Measurements from ENCODE around the gene POU3F2. TPM values are rescaled to one million over a fixed set of nuclear protein-coding genes. Genes with fewer than 3 reads are reported as not detected.

POU3F2 gene
- polyA plus RNA-seq, 1 of the 3 experiments (the other 2 are of a cell fraction) = 1.0 TPM

- TF ChIP-seq REST (IDR thresholded peaks at IDR 0.05; ENCODE audit: low read depth, low read length) (no peak), RCOR1 (IDR thresholded peaks at IDR 0.05; ENCODE audit: low read length) (no peak), GABPA (IDR thresholded peaks at IDR 0.05; ENCODE audit: low read depth) (no peak), NRF1 (IDR thresholded peaks at IDR 0.05; ENCODE audit: low read depth, low read length) (peak; percentile 39; the same call in 1 of the 2 replicates), FOXJ3 (CRISPR knock-in tag; IDR thresholded peaks at IDR 0.05) (no peak), USF2 (IDR thresholded peaks at IDR 0.05; ENCODE audit: borderline replicate concordance, low read depth, low read length) (no peak), NFIC (IDR thresholded peaks at IDR 0.05; ENCODE audit: borderline replicate concordance) (peak; percentile 28; the same call in 1 of the 2 replicates), SMC3 (IDR thresholded peaks at IDR 0.05; ENCODE audit: low read depth, low read length) (no peak), FOSL2 (IDR thresholded peaks at IDR 0.05; ENCODE audit: borderline replicate concordance, low read depth) (peak; percentile 10; the same call in 1 of the 2 replicates)
Measured at GRCh38 chr6:98832284-98833056, 1.9 kb upstream of the POU3F2 start (continued).

- 0% methylated on average over 3 of the region's 26 CpGs for WGBS (ENCODE audit: low lambda C conversion rate)
- TF ChIP-seq FOXJ3 (CRISPR knock-in tag; IDR thresholded peaks at IDR 0.05) (no peak), PBX3 (IDR thresholded peaks at IDR 0.05) (no peak), NRF1 (IDR thresholded peaks at IDR 0.05; ENCODE audit: low read depth, low read length) (no peak), USF2 (IDR thresholded peaks at IDR 0.05; ENCODE audit: borderline replicate concordance, low read depth, low read length) (no peak), GABPA (IDR thresholded peaks at IDR 0.05; ENCODE audit: low read depth) (no peak), TAF1 (IDR thresholded peaks at IDR 0.05; ENCODE audit: borderline replicate concordance, low read depth, low read length) (no peak), JUND (IDR thresholded peaks at IDR 0.05) (no peak), RXRA (IDR thresholded peaks at IDR 0.05; ENCODE audit: borderline replicate concordance, low read depth) (no peak), SIN3A (IDR thresholded peaks at IDR 0.05; ENCODE audit: borderline replicate concordance, low read depth, low read length) (no peak), ELF1 (IDR thresholded peaks at IDR 0.05) (no peak), MEF2A (IDR thresholded peaks at IDR 0.05; ENCODE audit: borderline replicate concordance, low read depth) (no peak), POLR2AphosphoS5 (IDR thresholded peaks at IDR 0.05; ENCODE audit: low read depth, low read length) (no peak), EP300 (IDR thresholded peaks at IDR 0.05; ENCODE audit: borderline replicate concordance in 1 of 2, low read depth in 1 of 2, low read length in 1 of 2) (peak in 1 of 2 experiments; percentile 2; a peak in 1 of 4 replicates), RCOR1 (IDR thresholded peaks at IDR 0.05; ENCODE audit: low read length) (no peak), RAD21 (IDR thresholded peaks at IDR 0.05; ENCODE audit: low read length) (peak; percentile 32; the same call in 1 of the 2 replicates), NFIC (IDR thresholded peaks at IDR 0.05; ENCODE audit: borderline replicate concordance) (no peak), YY1 (IDR thresholded peaks at IDR 0.05; ENCODE audit: low read depth) (no peak), FOXM1 (IDR thresholded peaks at IDR 0.05; ENCODE audit: low read depth) (no peak), MAX (IDR thresholded peaks at IDR 0.05; ENCODE audit: low read depth) (no peak), CHD2 (IDR thresholded peaks at IDR 0.05; ENCODE audit: low read length, partially characterized antibody) (no peak), MXI1 (IDR thresholded peaks at IDR 0.05; ENCODE audit: low read depth, low read length) (peak; percentile 52; the same call in 1 of the 2 replicates)
Measured at GRCh38 chr6:98833057-98833306, 1.4 kb upstream of the POU3F2 start.

More at GRCh38 chr6:98833057-98833306, 1.4 kb upstream of the POU3F2 start:
- Histone ChIP-seq H3K4me2 (peak overlapping the region; percentile 91), H3F3A (replicated peaks; ENCODE audit: insufficient read depth) (peaks cover 26% of the 10 kb centered on the region), H3K79me2 (ENCODE audit: insufficient read depth) (peaks cover 10% of the 10 kb centered on the region), H3K4me3 (ENCODE audit: low read depth in 2 of 2, low read length in 1 of 2) (peak overlapping the region; percentile 60 to 69), H3K27me3 (ENCODE audit: insufficient read depth) (no peaks in the 10 kb centered on the region), H3K9ac (peak overlapping the region; percentile 50; the same call in 1 of the 2 replicates), H3K9me2 (no peaks in the 10 kb centered on the region), H3K9me3 (no peaks in the 10 kb centered on the region), H3K4me1 (ENCODE audit: control insufficient read depth in 1 of 2, insufficient read depth in 2 of 2, low read depth in 1 of 2, low read length in 1 of 2) (peaks cover 0 to 35% of the 10 kb centered on the region in 2 experiments; a peak in 2 of 4 replicates), H3K27ac (ENCODE audit: low read depth in 2 of 2, low read length in 1 of 2) (peak overlapping the region in 1 of 2 experiments; percentile 84; a peak in 2 of 4 replicates), H4K20me1 (ENCODE audit: insufficient read depth) (no peaks in the 10 kb centered on the region; the same call in 1 of the 2 replicates), H3K36me3 (replicated peaks in 1 of 2; ENCODE audit: control insufficient read depth in 1 of 2, insufficient read depth in 2 of 2, low read length in 1 of 2) (no peaks in the 10 kb centered on the region), H2AFZ (ENCODE audit: low read depth) (peak overlapping the region; percentile 77; the same call in 1 of the 2 replicates)
- no peak for DNase-seq
- CTCF ChIA-PET = interaction anchor here (0.6 to 2.1 kb wide), 9 partner anchors 9 to 1131 kb away, joined by 3 to 6 read pairs (median 3); no protein-coding TSS in a partner anchor
- POLR2A ChIA-PET = no interaction called here
